IMR-90 (cell line): Measurements from ENCODE around the gene SPARC. TPM values are rescaled to one million over a fixed set of nuclear protein-coding genes. Genes with fewer than 3 reads are reported as not detected.

Experiments used
- ATAC-seq: fragments of 200-7000 bp; cut with Tn5 transposase; 2 replicates; pipeline ENCODE4 v1.9.1; 2020; ENCODE audit warnings: low read depth, mild to moderate bottlenecking, moderate library complexity
- BruUV-seq: library from RNA; stranded (reverse); fragments of 400-500 nt; replicated peaks from 2 replicates; lab custom pipeline; 2021; lab: Mats Ljungman, UMichigan
- CTCF ChIA-PET: fragments of 300-600 bp; formaldehyde crosslinking; extraction: SDS; loops from one replicate; lab custom pipeline; 2021; ENCODE audit warnings: antibody characterized with exemption; lab: Yijun Ruan, JAX
- POLR2A ChIA-PET: fragments of 300-600 bp; sonication (Branson Sonifier 250); formaldehyde crosslinking; loops from one replicate; lab custom pipeline; 2022; ENCODE audit warnings: antibody characterized with exemption; ENCODE audit not compliant: unreplicated experiment; lab: Charles Lee
- DNase-seq: peaks from one replicate; pipeline ENCODE4 v3.0.0; 2013
- H2AFZ ChIP-seq: replicated peaks from 2 replicates; pipeline ENCODE3; 2013; ENCODE audit warnings: low read length, mild to moderate bottlenecking; ENCODE audit not compliant: poor library complexity
- H2AK5ac ChIP-seq: 2 replicates; pipeline ENCODE4 v1.6.1; 2013; ENCODE audit warnings: low read depth, low read length, inconsistent platforms
- H2AK9ac ChIP-seq: replicated peaks from 2 replicates; pipeline ENCODE3; 2013; ENCODE audit warnings: mild to moderate bottlenecking, low read depth, low read length, moderate library complexity; ENCODE audit not compliant: poor library complexity
- H2BK120ac ChIP-seq: 2 replicates; pipeline ENCODE4 v1.6.1; 2013; ENCODE audit warnings: low read depth, low read length, inconsistent platforms
- H2BK15ac ChIP-seq: 3 replicates; pipeline ENCODE4 v1.6.1; 2013; ENCODE audit warnings: low read depth, low read length, inconsistent platforms
- H2BK20ac ChIP-seq: 2 replicates; pipeline ENCODE4 v1.6.1; 2013; ENCODE audit warnings: low read depth, mild to moderate bottlenecking, inconsistent platforms, low read length, moderate library complexity
- H2BK5ac ChIP-seq: 2 replicates; pipeline ENCODE4 v1.6.1; 2013; ENCODE audit warnings: mild to moderate bottlenecking, low read depth, low read length, inconsistent platforms; ENCODE audit not compliant: poor library complexity, severe bottlenecking
- H3K14ac ChIP-seq: replicated peaks from 2 replicates; pipeline ENCODE4 v1.6.1; 2013; ENCODE audit warnings: low read depth, low read length, inconsistent platforms
- H3K18ac ChIP-seq: 2 replicates; pipeline ENCODE4 v1.6.1; 2013; ENCODE audit warnings: low read depth, low read length, control low read depth
- H3K23ac ChIP-seq: 2 replicates; pipeline ENCODE4 v1.6.1; 2013; ENCODE audit warnings: low read depth, low read length, inconsistent platforms
- H3K27ac ChIP-seq: 2 replicates; pipeline ENCODE4 v1.5.1; 2013; ENCODE audit warnings: mild to moderate bottlenecking, control low read depth, low read length; ENCODE audit not compliant: insufficient read depth
- H3K27me3 ChIP-seq: 2 replicates; pipeline ENCODE4 v1.6.1; 2013; ENCODE audit warnings: low read length; ENCODE audit not compliant: control insufficient read depth, insufficient read depth
- H3K36me3 ChIP-seq: 2 replicates; pipeline ENCODE4 v1.6.1; 2013; ENCODE audit warnings: low read length, mixed read lengths; ENCODE audit not compliant: control insufficient read depth, insufficient read depth
- H3K4ac ChIP-seq: 2 replicates; pipeline ENCODE4 v1.6.1; 2013; ENCODE audit warnings: low read depth, low read length, inconsistent platforms
- H3K4me1 ChIP-seq: 2 replicates; pipeline ENCODE4 v1.6.1; 2013; ENCODE audit warnings: low read length, mixed read lengths; ENCODE audit not compliant: control insufficient read depth, insufficient read depth
- H3K4me2 ChIP-seq: 2 replicates; pipeline ENCODE4 v1.6.1; 2013; ENCODE audit warnings: low read depth, mild to moderate bottlenecking, control low read depth, low read length, moderate library complexity
- H3K4me3 ChIP-seq: 2 replicates; pipeline ENCODE4 v1.5.1; 2013; ENCODE audit warnings: low read depth, mild to moderate bottlenecking, control low read depth, low read length, moderate library complexity; ENCODE audit not compliant: insufficient read depth
- H3K56ac ChIP-seq: 2 replicates; pipeline ENCODE4 v1.6.1; 2013; ENCODE audit warnings: low read length, inconsistent platforms; ENCODE audit not compliant: insufficient read depth; ENCODE audit errors: extremely low read depth
- H3K79me1 ChIP-seq, 2 experiments: 2 replicates each; pipeline ENCODE4 v1.6.1; 2013; ENCODE audit warnings: low read length in 2 of 2, inconsistent platforms in 1 of 2, low read depth in 1 of 2
- H3K9ac ChIP-seq: 2 replicates; pipeline ENCODE4 v1.6.1; 2013; ENCODE audit warnings: low read depth, low read length, control low read depth
- H3K9me1 ChIP-seq: 2 replicates; pipeline ENCODE4 v1.6.1; 2013; ENCODE audit warnings: low read length, inconsistent platforms; ENCODE audit not compliant: insufficient read depth
- H3K9me3 ChIP-seq: 2 replicates; pipeline ENCODE4 v1.6.1; 2013; ENCODE audit warnings: low read length; ENCODE audit not compliant: control insufficient read depth, insufficient read depth
- H4K20me1 ChIP-seq: 2 replicates; pipeline ENCODE4 v1.6.1; 2013; ENCODE audit warnings: low read length, inconsistent platforms; ENCODE audit not compliant: insufficient read depth
- H4K5ac ChIP-seq: 2 replicates; pipeline ENCODE4 v1.6.1; 2013; ENCODE audit warnings: mild to moderate bottlenecking, low read depth, low read length, control low read depth
- H4K8ac ChIP-seq, 2 experiments: 2 replicates each; pipeline ENCODE4 v1.6.1; 2013; ENCODE audit warnings: low read depth in 2 of 2, low read length in 2 of 2, control low read depth in 1 of 2, inconsistent platforms in 1 of 2
- H4K91ac ChIP-seq: 2 replicates; pipeline ENCODE4 v1.6.1; 2013; ENCODE audit warnings: low read depth, low read length, inconsistent platforms; ENCODE audit not compliant: insufficient read depth
- CEBPB ChIP-seq: IDR thresholded peaks from 2 replicates; pipeline ENCODE4 v1.6.1; 2012; ENCODE audit warnings: low read depth, low read length, improper control_type of control experiment
- CTCF ChIP-seq: conservative IDR thresholded peaks from 2 replicates; pipeline ENCODE4 v1.5.1; 2012; ENCODE audit warnings: mild to moderate bottlenecking, low read depth, low read length, improper control_type of control experiment
- MXI1 ChIP-seq: IDR thresholded peaks from 2 replicates; pipeline ENCODE4 v1.6.1; 2012; ENCODE audit warnings: low read depth, mild to moderate bottlenecking, low read length, moderate library complexity, borderline replicate concordance
- NFE2L2 ChIP-seq: fragments of 150-350 bp; IDR thresholded peaks from 2 replicates; pipeline ENCODE4 v1.6.1; 2016; ENCODE audit warnings: low read depth, mild to moderate bottlenecking, low read length
- RAD21 ChIP-seq: IDR thresholded peaks from 2 replicates; pipeline ENCODE4 v1.6.1; 2012; ENCODE audit warnings: low read length, improper control_type of control experiment
- RCOR1 ChIP-seq: IDR thresholded peaks from 2 replicates; pipeline ENCODE4 v1.6.1; 2012; ENCODE audit warnings: mild to moderate bottlenecking, low read length, improper control_type of control experiment; ENCODE audit not compliant: insufficient replicate concordance
- USF2 ChIP-seq: fragments of 150-350 bp; IDR thresholded peaks from 2 replicates; pipeline ENCODE4 v1.6.1; 2017; ENCODE audit warnings: mild to moderate bottlenecking, antibody characterized with exemption, low read length, low read depth
- WGBS, 2 experiments: methylation state at CpG; one replicate each; pipeline versions ENCODE4 v1.1.5 to v1.1.7; 2013; ENCODE audit warnings: missing lambda C conversion rate in 2 of 2; ENCODE audit not compliant: insufficient read length in 1 of 2; ENCODE audit errors: extremely low coverage in 2 of 2; 5-methylcytosine and 5-hydroxymethylcytosine counted together
- dilution Hi-C: fragments of 300-500 bp; cut with HindIII; formaldehyde crosslinking; loops from one replicate; pipeline ENCODE4 v1.14.3; 2018; ENCODE audit warnings: low sequenced_read_pairs; ENCODE audit not compliant: unreplicated experiment
- in situ Hi-C: fragments of 300-500 bp; cut with MboI; formaldehyde crosslinking; loops from 3 replicates; pipeline ENCODE4 v1.14.3; 2019; ENCODE audit warnings: low sequenced_read_pairs, inconsistent platforms, mixed read lengths
- intact Hi-C: fragments of 100-400 bp; cut with micrococcal nuclease; formaldehyde crosslinking; loops from 2 replicates; pipeline ENCODE4 v1.10.0; 2022
- polyA plus RNA-seq, 3 experiments: library from polyadenylated mRNA; depleted of rRNA; stranded (reverse); fragments of >200 nt; gene quantifications; 2 replicates each; pipeline ENCODE4 v1.2.3, GENCODE V29; 2012; ENCODE audit warnings: low replicate concordance in 1 of 3
- total RNA-seq: library from RNA; depleted of rRNA; stranded (reverse); fragments of >200 nt; gene quantifications from 2 replicates; pipeline ENCODE4 v1.2.3, GENCODE V29; 2012

SPARC gene
- total and polyA plus RNA-seq, 2 of the 4 experiments (the other 2 are of a cell fraction) = 1,186 to 4,692 TPM

- DNase-seq (no peak), ATAC-seq (no peak)
- no peak overlapping the region for H3K27ac ChIP-seq
- no peaks in the 10 kb centered on the region for H4K20me1 ChIP-seq
- no peak overlapping the region for H4K8ac ChIP-seq
- H2AFZ ChIP-seq = no peak overlapping the region
- no peak overlapping the region for H4K5ac ChIP-seq
- no peak overlapping the region for H4K91ac ChIP-seq
- H3K56ac ChIP-seq = no peak overlapping the region
- H3K4me3 ChIP-seq = no peak overlapping the region
- H3K79me1 ChIP-seq = no peaks in the 10 kb centered on the region
- intact Hi-C loops = no loop called here
- H2BK15ac ChIP-seq = no peak overlapping the region
- in situ Hi-C loops = no loop called here
- H3K23ac ChIP-seq = no peak overlapping the region
- H3K4me1 ChIP-seq = no peaks in the 10 kb centered on the region
- H3K36me3 ChIP-seq = no peaks in the 10 kb centered on the region
- TF ChIP-seq CEBPB (no peak), RAD21 (no peak), CTCF (no peak), RCOR1 (no peak), MXI1 (no peak), NFE2L2 (no peak), USF2 (no peak)
- no peak overlapping the region for H3K14ac ChIP-seq
- no peak overlapping the region for H3K18ac ChIP-seq
- no peaks in the 10 kb centered on the region for H3K9me3 ChIP-seq
- H3K4ac ChIP-seq = no peak overlapping the region
- BruUV-seq = no TSS peak
- dilution Hi-C loops = no loop called here
- no peak overlapping the region for H2BK120ac ChIP-seq
- ChIA-PET POLR2A (no interaction called here), CTCF (no interaction called here)
- 85% methylated on average over 3 of the region's 5 CpGs; no CpG with 5 or more reads in 1 of the 2 experiments for WGBS, 2 experiments
- peaks cover 36% of the 10 kb centered on the region for H3K27me3 ChIP-seq
- H2BK5ac ChIP-seq = no peak overlapping the region
- no peak overlapping the region for H2AK9ac ChIP-seq
- H3K9me1 ChIP-seq = no peaks in the 10 kb centered on the region
- H3K9ac ChIP-seq = no peak overlapping the region
- no peak overlapping the region for H2BK20ac ChIP-seq
- no peak overlapping the region for H2AK5ac ChIP-seq
- no peak overlapping the region for H3K4me2 ChIP-seq
Observed at GRCh38 chr5:151637676-151638075, 49.0 kb downstream of the SPARC start.
